ENCODE results near the gene SIPA1L3. TPM values are rescaled to one million over a fixed set of nuclear protein-coding genes. Genes with fewer than 3 reads are reported as not detected.

Gene SIPA1L3
- total and polyA plus RNA-seq, 2 of the 13 experiments (the other 11 are each of a cell fraction or from before 2014, with no cell fraction given), result 5.5 to 7.7 TPM

DNA sequence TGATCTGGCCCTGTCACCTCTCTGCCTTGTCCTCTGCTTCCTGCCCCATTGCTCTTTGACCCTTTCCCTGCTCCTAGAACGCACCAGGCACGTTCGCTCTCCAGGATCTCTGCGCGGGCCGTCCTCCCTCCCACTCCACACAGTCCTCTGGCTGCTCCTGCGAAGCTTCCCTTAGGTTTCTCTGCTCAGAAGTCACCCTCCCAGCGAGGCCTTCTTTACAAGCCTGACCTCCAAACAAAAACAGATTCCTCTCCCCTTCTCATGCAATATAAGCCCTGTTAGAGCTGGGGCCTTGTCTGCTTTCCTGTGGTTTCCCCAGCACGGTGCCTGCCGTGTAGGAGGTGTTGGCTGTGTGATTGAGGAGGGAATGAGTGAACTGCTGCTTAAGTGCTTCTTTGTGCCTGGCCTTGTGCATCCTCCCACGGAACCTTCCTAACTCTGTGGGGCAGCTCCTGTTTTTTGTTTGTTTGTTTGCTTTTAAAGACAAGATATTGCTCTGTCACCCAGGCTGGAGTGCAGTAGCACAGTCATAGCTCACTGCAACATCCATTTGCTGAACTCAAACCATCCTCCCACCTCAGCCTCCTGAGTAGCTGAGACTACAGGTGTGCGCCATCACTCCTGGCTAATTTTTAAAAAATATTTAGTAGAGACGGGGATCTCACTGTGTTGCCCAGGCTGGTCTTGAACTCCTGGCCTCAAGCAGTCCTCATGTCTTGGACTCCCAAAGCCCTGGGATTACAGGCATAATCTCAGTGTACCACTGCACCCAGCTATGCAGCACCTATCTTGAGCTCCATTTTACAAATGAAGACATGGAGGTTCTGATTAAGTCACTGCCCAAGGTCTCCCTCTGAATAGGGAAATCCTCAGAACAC, 82.0 kb downstream of the SIPA1L3 start (continued):
- TF ChIP-seq, protein P1, sequence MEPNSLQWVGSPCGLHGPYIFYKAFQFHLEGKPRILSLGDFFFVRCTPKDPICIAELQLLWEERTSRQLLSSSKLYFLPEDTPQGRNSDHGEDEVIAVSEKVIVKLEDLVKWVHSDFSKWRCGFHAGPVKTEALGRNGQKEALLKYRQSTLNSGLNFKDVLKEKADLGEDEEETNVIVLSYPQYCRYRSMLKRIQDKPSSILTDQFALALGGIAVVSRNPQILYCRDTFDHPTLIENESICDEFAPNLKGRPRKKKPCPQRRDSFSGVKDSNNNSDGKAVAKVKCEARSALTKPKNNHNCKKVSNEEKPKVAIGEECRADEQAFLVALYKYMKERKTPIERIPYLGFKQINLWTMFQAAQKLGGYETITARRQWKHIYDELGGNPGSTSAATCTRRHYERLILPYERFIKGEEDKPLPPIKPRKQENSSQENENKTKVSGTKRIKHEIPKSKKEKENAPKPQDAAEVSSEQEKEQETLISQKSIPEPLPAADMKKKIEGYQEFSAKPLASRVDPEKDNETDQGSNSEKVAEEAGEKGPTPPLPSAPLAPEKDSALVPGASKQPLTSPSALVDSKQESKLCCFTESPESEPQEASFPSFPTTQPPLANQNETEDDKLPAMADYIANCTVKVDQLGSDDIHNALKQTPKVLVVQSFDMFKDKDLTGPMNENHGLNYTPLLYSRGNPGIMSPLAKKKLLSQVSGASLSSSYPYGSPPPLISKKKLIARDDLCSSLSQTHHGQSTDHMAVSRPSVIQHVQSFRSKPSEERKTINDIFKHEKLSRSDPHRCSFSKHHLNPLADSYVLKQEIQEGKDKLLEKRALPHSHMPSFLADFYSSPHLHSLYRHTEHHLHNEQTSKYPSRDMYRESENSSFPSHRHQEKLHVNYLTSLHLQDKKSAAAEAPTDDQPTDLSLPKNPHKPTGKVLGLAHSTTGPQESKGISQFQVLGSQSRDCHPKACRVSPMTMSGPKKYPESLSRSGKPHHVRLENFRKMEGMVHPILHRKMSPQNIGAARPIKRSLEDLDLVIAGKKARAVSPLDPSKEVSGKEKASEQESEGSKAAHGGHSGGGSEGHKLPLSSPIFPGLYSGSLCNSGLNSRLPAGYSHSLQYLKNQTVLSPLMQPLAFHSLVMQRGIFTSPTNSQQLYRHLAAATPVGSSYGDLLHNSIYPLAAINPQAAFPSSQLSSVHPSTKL (CRISPR knock-in tag; IDR thresholded peaks at IDR 0.05), result peak; percentile 39; the same call in 1 of the 2 replicates
- TF ChIP-seq CHD4 (IDR thresholded peaks at IDR 0.05; ENCODE audit: borderline replicate concordance, low read length) (no peak), KMT2A (CRISPR knock-in tag; IDR thresholded peaks at IDR 0.05) (no peak), ZBTB3 (CRISPR knock-in tag; IDR thresholded peaks at IDR 0.05; ENCODE audit: borderline replicate concordance, low read depth) (no peak), ZNF775 (CRISPR knock-in tag; IDR thresholded peaks at IDR 0.05; ENCODE audit: borderline replicate concordance) (no peak), ETV5 (CRISPR knock-in tag; IDR thresholded peaks at IDR 0.05; ENCODE audit: borderline replicate concordance) (peak; percentile 39; the same call in 1 of the 2 replicates), SYNCRIP (IDR thresholded peaks at IDR 0.05; ENCODE audit: insufficient read depth, low read depth, low read length) (no peak), FOXM1 (CRISPR knock-in tag; IDR thresholded peaks at IDR 0.05) (no peak), ZNF768 (CRISPR knock-in tag; IDR thresholded peaks at IDR 0.05) (no peak), TCF7L2 (IDR thresholded peaks at IDR 0.05; ENCODE audit: low read depth, low read length) (no peak), ZNF234 (CRISPR knock-in tag; conservative IDR thresholded peaks at IDR 0.05) (no peak), PHB2 (IDR thresholded peaks at IDR 0.05; ENCODE audit: partially characterized antibody) (no peak), HOXA3 (CRISPR knock-in tag; IDR thresholded peaks at IDR 0.05) (0 out of 2 replicates have a peak, but pooled peaks have one; percentile 20), ESRRA (CRISPR knock-in tag; IDR thresholded peaks at IDR 0.05; ENCODE audit: low read depth) (peak; percentile 62; the same call in 1 of the 2 replicates), SAFB2 (CRISPR knock-in tag; IDR thresholded peaks at IDR 0.05; ENCODE audit: borderline replicate concordance, low read depth) (no peak), RARA (CRISPR knock-in tag; IDR thresholded peaks at IDR 0.05) (peak; percentile 67), RXRA (CRISPR knock-in tag; IDR thresholded peaks at IDR 0.05) (peak; percentile 46; the same call in 1 of the 2 replicates), HES4 (CRISPR knock-in tag; IDR thresholded peaks at IDR 0.05; ENCODE audit: borderline replicate concordance) (no peak), MEIS1 (CRISPR knock-in tag; IDR thresholded peaks at IDR 0.05; ENCODE audit: borderline replicate concordance) (no peak), POGZ (CRISPR knock-in tag; IDR thresholded peaks at IDR 0.05) (0 out of 2 replicates have a peak, but pooled peaks have one; percentile 32), GFI1 (CRISPR knock-in tag; IDR thresholded peaks at IDR 0.05; ENCODE audit: borderline replicate concordance) (no peak), SALL1 (CRISPR knock-in tag; IDR thresholded peaks at IDR 0.05) (peak; percentile 67), PAX8 (CRISPR knock-in tag; IDR thresholded peaks at IDR 0.05; ENCODE audit: borderline replicate concordance) (no peak)
- TF ChIP-seq, protein P2, sequence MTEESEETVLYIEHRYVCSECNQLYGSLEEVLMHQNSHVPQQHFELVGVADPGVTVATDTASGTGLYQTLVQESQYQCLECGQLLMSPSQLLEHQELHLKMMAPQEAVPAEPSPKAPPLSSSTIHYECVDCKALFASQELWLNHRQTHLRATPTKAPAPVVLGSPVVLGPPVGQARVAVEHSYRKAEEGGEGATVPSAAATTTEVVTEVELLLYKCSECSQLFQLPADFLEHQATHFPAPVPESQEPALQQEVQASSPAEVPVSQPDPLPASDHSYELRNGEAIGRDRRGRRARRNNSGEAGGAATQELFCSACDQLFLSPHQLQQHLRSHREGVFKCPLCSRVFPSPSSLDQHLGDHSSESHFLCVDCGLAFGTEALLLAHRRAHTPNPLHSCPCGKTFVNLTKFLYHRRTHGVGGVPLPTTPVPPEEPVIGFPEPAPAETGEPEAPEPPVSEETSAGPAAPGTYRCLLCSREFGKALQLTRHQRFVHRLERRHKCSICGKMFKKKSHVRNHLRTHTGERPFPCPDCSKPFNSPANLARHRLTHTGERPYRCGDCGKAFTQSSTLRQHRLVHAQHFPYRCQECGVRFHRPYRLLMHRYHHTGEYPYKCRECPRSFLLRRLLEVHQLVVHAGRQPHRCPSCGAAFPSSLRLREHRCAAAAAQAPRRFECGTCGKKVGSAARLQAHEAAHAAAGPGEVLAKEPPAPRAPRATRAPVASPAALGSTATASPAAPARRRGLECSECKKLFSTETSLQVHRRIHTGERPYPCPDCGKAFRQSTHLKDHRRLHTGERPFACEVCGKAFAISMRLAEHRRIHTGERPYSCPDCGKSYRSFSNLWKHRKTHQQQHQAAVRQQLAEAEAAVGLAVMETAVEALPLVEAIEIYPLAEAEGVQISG (CRISPR knock-in tag; IDR thresholded peaks at IDR 0.05), result no peak
